Neuronal stem cell (in vitro differentiated cells): ENCODE data around the gene MFSD2A.

ENCODE experiments used
- DNase-seq: peaks from one replicate; pipeline ENCODE4 v3.0.0-alpha.2; 2013; ENCODE audit warnings: low spot score
- H2AFZ ChIP-seq: one replicate; pipeline ENCODE4 v1.6.1; 2013; ENCODE audit warnings: mild to moderate bottlenecking, low read length, inconsistent platforms
- H2AK5ac ChIP-seq: 2 replicates; pipeline ENCODE4 v1.6.1; 2013; ENCODE audit warnings: low read depth, mild to moderate bottlenecking, inconsistent platforms, low read length, moderate library complexity, mixed read lengths
- H2BK120ac ChIP-seq: 2 replicates; pipeline ENCODE4 v1.6.1; 2013; ENCODE audit warnings: low read depth, mild to moderate bottlenecking, inconsistent platforms, low read length, moderate library complexity, mixed read lengths
- H2BK12ac ChIP-seq: one replicate; pipeline ENCODE4 v1.6.1; 2013; ENCODE audit warnings: low read length, inconsistent platforms
- H2BK15ac ChIP-seq: 2 replicates; pipeline ENCODE4 v1.6.1; 2013; ENCODE audit warnings: mild to moderate bottlenecking, low read length, inconsistent platforms, mixed read lengths
- H2BK5ac ChIP-seq: one replicate; pipeline ENCODE4 v1.6.1; 2013; ENCODE audit warnings: inconsistent platforms, mild to moderate bottlenecking, low read length, moderate library complexity
- H3K14ac ChIP-seq: one replicate; pipeline ENCODE4 v1.6.1; 2013; ENCODE audit warnings: low read length, inconsistent platforms
- H3K18ac ChIP-seq: 2 replicates; pipeline ENCODE4 v1.6.1; 2013; ENCODE audit warnings: low read length, inconsistent platforms
- H3K23ac ChIP-seq: 2 replicates; pipeline ENCODE4 v1.6.1; 2013; ENCODE audit warnings: low read depth, mild to moderate bottlenecking, mixed read lengths, low read length, inconsistent platforms; ENCODE audit not compliant: poor library complexity
- H3K27ac ChIP-seq: replicated peaks from 3 replicates; pipeline ENCODE4 v1.5.1; 2013; ENCODE audit warnings: low read length, inconsistent platforms
- H3K27me3 ChIP-seq, 3 experiments: 2 replicates each; pipeline ENCODE4 v1.6.1; 2013; ENCODE audit warnings: low read length in 3 of 3, mild to moderate bottlenecking in 2 of 3, inconsistent platforms in 1 of 3, low read depth in 1 of 3, mixed read lengths in 1 of 3, moderate library complexity in 1 of 3; ENCODE audit not compliant: control insufficient read depth in 3 of 3, insufficient read depth in 3 of 3
- H3K36me3 ChIP-seq, 2 donors: replicated peaks in 1 of 2; 2 replicates each; pipeline ENCODE4 v1.6.1; 2013; ENCODE audit warnings: low read length in 2 of 2; ENCODE audit not compliant: control insufficient read depth in 2 of 2, insufficient read depth in 2 of 2
- H3K4ac ChIP-seq: 2 replicates; pipeline ENCODE4 v1.6.1; 2013; ENCODE audit warnings: inconsistent platforms, mild to moderate bottlenecking, low read length, moderate library complexity
- H3K4me1 ChIP-seq, 2 donors: 1 replicate in 1 of 2; 2 replicates in 1 of 2; pipeline ENCODE4 v1.6.1; 2013; ENCODE audit warnings: low read length in 2 of 2, low read depth in 1 of 2; ENCODE audit not compliant: control insufficient read depth in 2 of 2, insufficient read depth in 1 of 2
- H3K4me2 ChIP-seq: one replicate; pipeline ENCODE4 v1.6.1; 2013; ENCODE audit warnings: mild to moderate bottlenecking, low read length, inconsistent platforms; ENCODE audit not compliant: insufficient read depth, poor library complexity, severe bottlenecking
- H3K4me3 ChIP-seq, 2 donors: 2 replicates each; pipeline ENCODE4 v1.5.1; 2013; ENCODE audit warnings: low read length in 2 of 2, mild to moderate bottlenecking in 2 of 2, inconsistent platforms in 1 of 2, moderate library complexity in 1 of 2
- H3K79me1 ChIP-seq: one replicate; pipeline ENCODE4 v1.6.1; 2013; ENCODE audit warnings: low read depth, mild to moderate bottlenecking, inconsistent platforms, low read length, moderate library complexity
- H3K9ac ChIP-seq: one replicate; pipeline ENCODE4 v1.6.1; 2013; ENCODE audit warnings: mild to moderate bottlenecking, low read depth, low read length, inconsistent platforms; ENCODE audit not compliant: poor library complexity
- H3K9me3 ChIP-seq, 2 donors: replicated peaks in 1 of 2; 2 replicates each; pipeline versions ENCODE3 to v1.6.1; 2013; ENCODE audit warnings: low read length in 2 of 2, mild to moderate bottlenecking in 2 of 2, inconsistent platforms in 1 of 2, low read depth in 1 of 2, mixed read lengths in 1 of 2, moderate library complexity in 1 of 2; ENCODE audit not compliant: control insufficient read depth in 2 of 2, insufficient read depth in 1 of 2
- H4K8ac ChIP-seq: one replicate; pipeline ENCODE4 v1.6.1; 2013; ENCODE audit warnings: low read depth, mild to moderate bottlenecking, inconsistent platforms, low read length, moderate library complexity
- H4K91ac ChIP-seq: one replicate; pipeline ENCODE4 v1.6.1; 2013; ENCODE audit warnings: low read length, low read depth, mild to moderate bottlenecking, inconsistent platforms; ENCODE audit not compliant: poor library complexity
- WGBS, 2 donors: extraction: QIAGEN DNeasy Blood & Tissue Kit; methylation state at CpG; one replicate each; pipeline ENCODE4 v1.1.7; 2013; ENCODE audit warnings: missing lambda C conversion rate in 2 of 2, mixed read lengths in 1 of 2; ENCODE audit not compliant: insufficient read length in 2 of 2, insufficient replicate concordance in 1 of 2; ENCODE audit errors: extremely low coverage in 2 of 2; 5-methylcytosine and 5-hydroxymethylcytosine counted together

MFSD2A gene

DNA sequence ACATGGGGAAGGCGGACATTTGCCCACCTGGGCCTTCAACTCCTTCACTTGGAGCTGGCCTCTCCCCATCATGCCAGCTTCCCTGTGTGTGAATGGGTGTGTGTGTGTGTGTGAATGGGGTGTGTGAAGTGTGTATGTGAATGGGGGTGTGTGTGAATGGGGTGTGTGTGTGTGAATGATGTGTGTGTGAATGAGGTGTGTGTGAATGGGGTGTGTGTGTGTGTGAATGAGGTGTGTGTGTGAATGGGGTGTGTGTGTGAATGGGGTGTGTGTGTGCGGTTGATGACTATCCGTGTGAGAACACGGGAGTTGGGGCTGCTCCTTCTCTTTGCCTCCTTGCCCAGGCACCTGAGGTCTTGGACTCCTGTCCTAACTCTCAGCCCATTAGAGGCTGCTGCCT is 9.6 kb downstream of the MFSD2A start:
- Histone ChIP-seq H4K8ac (no peak overlapping the region), H2BK5ac (no peak overlapping the region), H2BK12ac (no peak overlapping the region), H4K91ac (peak overlapping the region; percentile 30), H3K4ac (no peak overlapping the region), H3K4me3 (peak overlapping the region in 1 of 2 donors; percentile 15), H3K18ac (no peak overlapping the region), H3K27ac (no peak overlapping the region), H2BK120ac (no peak overlapping the region), H2AK5ac (no peak overlapping the region), H3K4me1 (peaks cover 0 to 3% of the 10 kb centered on the region in 2 donors), H3K4me2 (no peak overlapping the region), H2AFZ (no peak overlapping the region), H3K79me1 (no peaks in the 10 kb centered on the region), H3K23ac (peak overlapping the region; percentile 65), H3K36me3 (peaks cover 0 to 92% of the 10 kb centered on the region in 2 donors), H3K9me3 (no peaks in the 10 kb centered on the region), H3K27me3 (peaks cover 0 to 3% (median 0%) of the 10 kb centered on the region in 3 experiments), H3K14ac (peak overlapping the region; percentile 63), H2BK15ac (no peak overlapping the region), H3K9ac (peak overlapping the region; percentile 77)
- no peak for DNase-seq
- no CpG with 5 or more reads among the region's 4 CpGs for WGBS, 2 donors

DNA sequence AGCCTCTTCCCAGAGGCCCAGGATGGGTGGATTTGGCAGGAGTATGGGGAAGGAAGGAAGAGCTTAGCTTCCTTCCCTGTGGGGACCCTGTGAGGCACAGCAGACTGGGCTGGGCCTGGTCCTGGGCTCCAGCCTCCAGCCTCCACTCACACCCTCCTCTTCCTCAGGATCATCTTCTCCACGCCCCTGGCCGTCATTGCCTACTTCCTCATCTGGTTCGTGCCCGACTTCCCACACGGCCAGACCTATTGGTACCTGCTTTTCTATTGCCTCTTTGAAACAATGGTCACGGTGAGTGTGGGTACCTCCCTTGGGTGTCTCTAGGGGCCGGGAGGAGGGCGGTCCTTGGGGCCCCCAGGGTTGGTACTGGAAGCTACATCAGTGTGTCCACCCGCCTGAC is 10.1 kb downstream of the MFSD2A start:
- WGBS, 2 donors: no CpG with 5 or more reads among the region's 9 CpGs
- H2AK5ac ChIP-seq: no peak overlapping the region
- H3K18ac ChIP-seq: no peak overlapping the region
- H3K4me1 ChIP-seq: peaks cover 0 to 3% of the 10 kb centered on the region in 2 donors
- no peak overlapping the region for H3K4ac ChIP-seq
- H2AFZ ChIP-seq: no peak overlapping the region
- H3K9me3 ChIP-seq: no peaks in the 10 kb centered on the region
- peak overlapping the region; percentile 30 for H2BK12ac ChIP-seq
- peak overlapping the region; percentile 65 for H3K23ac ChIP-seq
- H2BK5ac ChIP-seq: no peak overlapping the region
- H4K91ac ChIP-seq: peak overlapping the region; percentile 30
- DNase-seq: no peak
- peaks cover 0 to 92% of the 10 kb centered on the region in 2 donors for H3K36me3 ChIP-seq
- peak overlapping the region; percentile 63 for H3K14ac ChIP-seq
- no peak overlapping the region for H2BK15ac ChIP-seq
- no peak overlapping the region for H3K4me2 ChIP-seq
- peaks cover 0 to 3% (median 0%) of the 10 kb centered on the region in 3 experiments for H3K27me3 ChIP-seq
- no peak overlapping the region for H3K4me3 ChIP-seq
- H3K79me1 ChIP-seq: no peaks in the 10 kb centered on the region
- no peak overlapping the region for H4K8ac ChIP-seq
- H3K9ac ChIP-seq: no peak overlapping the region
- no peak overlapping the region for H3K27ac ChIP-seq
- no peak overlapping the region for H2BK120ac ChIP-seq

DNA sequence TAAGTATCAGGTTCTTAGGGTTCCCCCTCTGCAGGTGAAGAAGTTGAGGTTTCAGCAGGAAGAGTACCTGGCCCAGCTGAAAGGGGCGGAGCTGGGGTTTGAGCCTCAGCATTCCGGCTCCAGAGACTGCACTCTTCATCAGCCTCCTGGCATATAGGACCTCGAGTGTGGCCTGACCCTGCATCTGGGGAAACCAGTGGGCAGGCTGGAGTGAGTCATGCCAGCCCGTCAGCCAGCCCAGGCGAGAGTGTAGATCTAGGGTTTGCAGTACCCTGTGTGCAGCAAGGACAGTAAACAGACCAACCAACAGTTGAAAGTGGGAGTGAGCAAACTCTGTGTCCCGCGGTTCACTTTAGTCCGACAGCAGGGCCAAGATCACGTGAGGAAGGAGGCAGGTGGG is 14.1 kb downstream of the MFSD2A start:
- no peak overlapping the region for H3K4me2 ChIP-seq
- H3K27me3 ChIP-seq: peaks cover 0 to 3% (median 0%) of the 10 kb centered on the region in 3 experiments
- H3K14ac ChIP-seq: no peak overlapping the region
- no peak overlapping the region for H2BK15ac ChIP-seq
- no peak overlapping the region for H3K4ac ChIP-seq
- no CpG with 5 or more reads among the region's 9 CpGs for WGBS, 2 donors
- no peak overlapping the region for H4K91ac ChIP-seq
- H3K27ac ChIP-seq: no peak overlapping the region
- peaks cover 0 to 1% of the 10 kb centered on the region in 2 donors for H3K4me1 ChIP-seq
- peak overlapping the region; percentile 8 for H3K23ac ChIP-seq
- no peak overlapping the region for H2BK120ac ChIP-seq
- no peaks in the 10 kb centered on the region for H3K79me1 ChIP-seq
- H2BK12ac ChIP-seq: no peak overlapping the region
- H3K36me3 ChIP-seq: peaks cover 0 to 72% of the 10 kb centered on the region in 2 donors
- H3K9ac ChIP-seq: no peak overlapping the region
- H2AFZ ChIP-seq: no peak overlapping the region
- no peak overlapping the region for H3K18ac ChIP-seq
- H3K4me3 ChIP-seq: no peak overlapping the region
- no peaks in the 10 kb centered on the region for H3K9me3 ChIP-seq
- H2BK5ac ChIP-seq: no peak overlapping the region
- no peak overlapping the region for H2AK5ac ChIP-seq
- DNase-seq: no peak
- H4K8ac ChIP-seq: no peak overlapping the region

DNA sequence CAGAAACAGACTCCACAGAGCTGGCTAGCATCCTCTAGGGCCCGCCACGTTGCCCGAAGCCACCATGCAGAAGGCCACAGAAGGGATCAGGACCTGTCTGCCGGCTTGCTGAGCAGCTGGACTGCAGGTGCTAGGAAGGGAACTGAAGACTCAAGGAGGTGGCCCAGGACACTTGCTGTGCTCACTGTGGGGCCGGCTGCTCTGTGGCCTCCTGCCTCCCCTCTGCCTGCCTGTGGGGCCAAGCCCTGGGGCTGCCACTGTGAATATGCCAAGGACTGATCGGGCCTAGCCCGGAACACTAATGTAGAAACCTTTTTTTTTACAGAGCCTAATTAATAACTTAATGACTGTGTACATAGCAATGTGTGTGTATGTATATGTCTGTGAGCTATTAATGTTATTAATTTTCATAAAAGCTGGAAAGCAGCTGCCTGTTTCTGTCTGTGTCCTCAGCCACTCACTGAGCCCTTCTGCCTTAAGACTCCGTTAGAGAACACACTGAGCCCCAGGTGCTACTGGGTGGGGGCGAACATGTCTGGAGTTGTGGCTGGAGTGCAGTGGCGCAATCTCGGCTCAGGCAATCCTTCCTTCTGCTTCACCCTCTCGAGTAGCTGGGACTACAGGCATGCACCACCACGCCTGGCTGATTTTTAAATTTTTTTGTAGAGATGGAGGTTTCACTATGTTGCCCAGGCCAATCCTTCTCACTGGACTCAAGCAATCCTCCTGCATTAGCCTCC is 14.8 kb downstream of the MFSD2A start:
- Histone ChIP-seq H3K36me3 (peaks cover 0 to 65% of the 10 kb centered on the region in 2 donors), H3K27ac (no peak overlapping the region), H3K4me3 (no peak overlapping the region), H3K14ac (no peak overlapping the region), H3K9ac (no peak overlapping the region), H4K91ac (no peak overlapping the region), H3K9me3 (no peaks in the 10 kb centered on the region), H2BK120ac (no peak overlapping the region), H3K4me2 (no peak overlapping the region), H2BK5ac (no peak overlapping the region), H2AK5ac (no peak overlapping the region), H2BK15ac (no peak overlapping the region), H3K4ac (no peak overlapping the region), H3K27me3 (no peaks in the 10 kb centered on the region), H4K8ac (no peak overlapping the region), H3K23ac (no peak overlapping the region), H3K4me1 (peaks cover 0 to 1% of the 10 kb centered on the region in 2 donors), H2AFZ (no peak overlapping the region), H3K18ac (peak overlapping the region; percentile 41), H2BK12ac (no peak overlapping the region), H3K79me1 (no peaks in the 10 kb centered on the region)
- WGBS, 2 donors: no CpG with 5 or more reads among the region's 13 CpGs
- DNase-seq: no peak
